SK-N-SH treated with all-trans-retinoic acid at 6 μM for 48 hours (cell line): Measurements from ENCODE around the gene ITGA5.

Experiments
- ATAC-seq: fragments of 200-7000 bp; cut with Tn5 transposase; 3 replicates; pipeline ENCODE4 v1.9.1; 2020; ENCODE audit warnings: mild to moderate bottlenecking, moderate library complexity
- BACH2 ChIP-seq: fragments of 250-450 bp; sonication (Bioruptor Pico); IDR thresholded peaks from 2 replicates; pipeline ENCODE4 v1.9.0; 2021; ENCODE audit warnings: mild to moderate bottlenecking, borderline replicate concordance
- CREB5 ChIP-seq: fragments of 250-450 bp; sonication (Bioruptor Pico); IDR thresholded peaks from 2 replicates; pipeline ENCODE4 v1.5.1; 2020; ENCODE audit warnings: low read depth, mild to moderate bottlenecking, moderate library complexity
- CSDC2 ChIP-seq: fragments of 250-450 bp; sonication (Bioruptor Pico); IDR thresholded peaks from 2 replicates; pipeline ENCODE4 v1.5.0; 2020; ENCODE audit warnings: mild to moderate bottlenecking, moderate library complexity
- CSRNP3 ChIP-seq: fragments of 250-450 bp; sonication (Bioruptor Pico); IDR thresholded peaks from 2 replicates; pipeline ENCODE4 v1.5.1; 2021; ENCODE audit warnings: mild to moderate bottlenecking, moderate library complexity
- ESRRG ChIP-seq: fragments of 250-450 bp; sonication (Bioruptor Pico); IDR thresholded peaks from 2 replicates; pipeline ENCODE4 v1.6.1; 2021; ENCODE audit warnings: mild to moderate bottlenecking
- GLIS3 ChIP-seq: fragments of 250-450 bp; sonication (Bioruptor Pico); IDR thresholded peaks from 2 replicates; pipeline ENCODE4 v1.5.0; 2020; ENCODE audit warnings: mild to moderate bottlenecking, moderate library complexity
- ISL1 ChIP-seq: fragments of 250-450 bp; sonication (Bioruptor Pico); IDR thresholded peaks from 2 replicates; pipeline ENCODE4 v2.1.2; 2022; ENCODE audit warnings: mild to moderate bottlenecking, moderate library complexity
- OSR1 ChIP-seq: fragments of 250-450 bp; sonication (Bioruptor Pico); IDR thresholded peaks from 2 replicates; pipeline ENCODE4 v1.8.0; 2022; ENCODE audit warnings: moderate library complexity, mild to moderate bottlenecking, inconsistent platforms
- PATZ1 ChIP-seq: fragments of 250-450 bp; sonication (Bioruptor Pico); IDR thresholded peaks from 2 replicates; pipeline ENCODE4 v1.8.0; 2020; ENCODE audit warnings: mild to moderate bottlenecking, moderate library complexity, borderline replicate concordance
- POU6F1 ChIP-seq: fragments of 250-450 bp; sonication (Bioruptor Pico); IDR thresholded peaks from 2 replicates; pipeline ENCODE4 v1.8.0; 2021; ENCODE audit warnings: low read depth, mild to moderate bottlenecking, moderate library complexity, borderline replicate concordance
- PPARA ChIP-seq: fragments of 250-450 bp; sonication (Bioruptor Pico); IDR thresholded peaks from 2 replicates; pipeline ENCODE4 v1.5.0; 2020; ENCODE audit warnings: mild to moderate bottlenecking, borderline replicate concordance
- RARB ChIP-seq: fragments of 250-450 bp; sonication (Bioruptor Pico); IDR thresholded peaks from 2 replicates; pipeline ENCODE4 v1.8.0; 2021; ENCODE audit warnings: mild to moderate bottlenecking, moderate library complexity
- SNAI2 ChIP-seq: fragments of 250-450 bp; sonication (Bioruptor Pico); IDR thresholded peaks from 2 replicates; pipeline ENCODE4 v1.5.0; 2020; ENCODE audit warnings: mild to moderate bottlenecking, moderate library complexity
- TCF4 ChIP-seq: fragments of 250-450 bp; sonication (Bioruptor Pico); IDR thresholded peaks from 2 replicates; pipeline ENCODE4 v1.8.0; 2021; ENCODE audit warnings: mild to moderate bottlenecking, moderate library complexity, borderline replicate concordance
- TOX ChIP-seq: fragments of 250-450 bp; sonication (Bioruptor Pico); IDR thresholded peaks from 2 replicates; pipeline ENCODE4 v1.8.0; 2021; ENCODE audit warnings: mild to moderate bottlenecking, moderate library complexity, borderline replicate concordance
- TSHZ2 ChIP-seq: fragments of 250-450 bp; sonication (Bioruptor Pico); IDR thresholded peaks from 2 replicates; pipeline ENCODE4 v1.5.0; 2020; ENCODE audit warnings: mild to moderate bottlenecking, moderate library complexity
- ZC3H10 ChIP-seq: fragments of 250-450 bp; sonication (Bioruptor Pico); IDR thresholded peaks from 2 replicates; pipeline ENCODE4 v1.5.1; 2021; ENCODE audit warnings: mild to moderate bottlenecking, moderate library complexity
- ZFP3 ChIP-seq: fragments of 250-450 bp; sonication (Bioruptor Pico); IDR thresholded peaks from 2 replicates; pipeline ENCODE4 v1.5.0; 2020; ENCODE audit warnings: mild to moderate bottlenecking, moderate library complexity
- ZFP30 ChIP-seq: fragments of 450-650 bp; formaldehyde crosslinking; IDR thresholded peaks from 2 replicates; pipeline ENCODE4 v1.5.0; 2022; ENCODE audit warnings: mild to moderate bottlenecking, moderate library complexity
- ZNF565 ChIP-seq: fragments of 450-650 bp; formaldehyde crosslinking; conservative IDR thresholded peaks from 2 replicates; pipeline ENCODE4 v1.5.0; 2020; ENCODE audit warnings: low read depth, mild to moderate bottlenecking, moderate library complexity
- ZNF70 ChIP-seq: fragments of 450-650 bp; formaldehyde crosslinking; IDR thresholded peaks from 2 replicates; pipeline ENCODE4 v1.5.0; 2020; ENCODE audit warnings: mild to moderate bottlenecking, moderate library complexity
- ZNF8 ChIP-seq: fragments of 450-650 bp; formaldehyde crosslinking; IDR thresholded peaks from 2 replicates; pipeline ENCODE4 v1.5.0; 2020; ENCODE audit warnings: mild to moderate bottlenecking, moderate library complexity

Gene ITGA5

GRCh38 chr12:54452628-54453027, 33.6 kb upstream of the ITGA5 start:
- no peak for ATAC-seq

GRCh38 chr12:54448344-54448743, 29.3 kb upstream of the ITGA5 start:
- TF ChIP-seq GLIS3 (no peak), ZC3H10 (CRISPR knock-in tag) (no peak), ZNF70 (CRISPR knock-in tag) (no peak), TOX (CRISPR knock-in tag) (no peak), ZNF8 (CRISPR knock-in tag) (no peak), TCF4 (CRISPR knock-in tag) (no peak), ZFP3 (CRISPR knock-in tag) (no peak), BACH2 (CRISPR knock-in tag) (no peak), ZNF565 (no peak), POU6F1 (CRISPR knock-in tag) (no peak), RARB (CRISPR knock-in tag) (no peak), PPARA (CRISPR knock-in tag) (no peak), ZFP30 (no peak), TSHZ2 (CRISPR knock-in tag) (no peak), PATZ1 (CRISPR knock-in tag) (no peak), CREB5 (CRISPR knock-in tag) (no peak)
- ATAC-seq, result no peak

More at GRCh38 chr12:54452628-54453027, 33.6 kb upstream of the ITGA5 start:
- TF ChIP-seq ZC3H10 (CRISPR knock-in tag) (no peak), OSR1 (CRISPR knock-in tag) (no peak), CSDC2 (CRISPR knock-in tag) (no peak), SNAI2 (CRISPR knock-in tag) (no peak), CSRNP3 (CRISPR knock-in tag) (no peak)

- no peak for ATAC-seq
- TF ChIP-seq TCF4 (CRISPR knock-in tag), result no peak
- no peak for TF ChIP-seq ZNF8 (CRISPR knock-in tag)
- TF ChIP-seq ZFP30, result no peak
- TF ChIP-seq ESRRG (CRISPR knock-in tag), result no peak
- TF ChIP-seq CREB5 (CRISPR knock-in tag), result no peak
- TF ChIP-seq PATZ1 (CRISPR knock-in tag), result no peak
- TF ChIP-seq ZNF565, result no peak
- TF ChIP-seq ISL1 (CRISPR knock-in tag), result no peak
- TF ChIP-seq BACH2 (CRISPR knock-in tag), result no peak
- TF ChIP-seq SNAI2 (CRISPR knock-in tag), result no peak
- TF ChIP-seq ZC3H10 (CRISPR knock-in tag), result no peak
- TF ChIP-seq GLIS3, result no peak
- no peak for TF ChIP-seq ZFP3 (CRISPR knock-in tag)
- TF ChIP-seq CSRNP3 (CRISPR knock-in tag), result no peak
Observed at GRCh38 chr12:54447917-54448316, 28.9 kb upstream of the ITGA5 start.
